Limb (tissue), 2 donors: Measurements from ENCODE around the gene MKI67.
"Not testable (repeated sequence)": the region's sequence is repeated elsewhere in the genome, so short reads cannot be mapped to it uniquely, and the experiment has no call there.

Experiments used
- DNase-seq, 2 donors: peaks; one replicate each; pipeline ENCODE4 v3.0.0-alpha.2; 2016; ENCODE audit errors: extremely low spot score in 2 of 2

Gene MKI67

GRCh38 chr10:128125944-128126764 is at the start of gene MKI67:
Gene MKI67 (minus strand): TSS chr10:128126423. CDS start chr10:128125667, 756 bp downstream.
- DNase-seq = peak; percentile 92 to 93

- no peak for DNase-seq
These were observed 48.6 kb upstream of the MKI67 start for GRCh38 chr10:128174581-128175559.

- DNase-seq = no peak
These were observed 47.2 kb upstream of the MKI67 start for GRCh38 chr10:128173386-128173785.

- no peak for DNase-seq
These were observed 46.5 kb upstream of the MKI67 start for GRCh38 chr10:128172756-128173155.

- DNase-seq = no peak
These were observed 43.7 kb upstream of the MKI67 start for GRCh38 chr10:128169811-128170379.

GRCh38 chr10:128167926-128168520 is 41.8 kb upstream of the MKI67 start:
- no peak for DNase-seq

- not testable (repeated sequence) for DNase-seq
These were observed 40.9 kb upstream of the MKI67 start for GRCh38 chr10:128167123-128167522.

GRCh38 chr10:128166151-128166550 is 39.9 kb upstream of the MKI67 start:
- DNase-seq = no peak

GRCh38 chr10:128165536-128165935 is 39.3 kb upstream of the MKI67 start:
- no peak for DNase-seq

- DNase-seq = no peak
These were observed 37.5 kb upstream of the MKI67 start for GRCh38 chr10:128163701-128164100.

- no peak for DNase-seq
These were observed 34.8 kb upstream of the MKI67 start for GRCh38 chr10:128161031-128161430.

GRCh38 chr10:128160297-128160711 is 34.1 kb upstream of the MKI67 start:
- no peak for DNase-seq

- no peak for DNase-seq
These were observed 32.0 kb upstream of the MKI67 start for GRCh38 chr10:128158021-128158795.

- DNase-seq = no peak
These were observed 31.0 kb upstream of the MKI67 start for GRCh38 chr10:128156999-128157755.

GRCh38 chr10:128152741-128153580 is 26.7 kb upstream of the MKI67 start:
- no peak for DNase-seq

- DNase-seq = no peak
These were observed 24.8 kb upstream of the MKI67 start for GRCh38 chr10:128151031-128151430.

- no peak for DNase-seq
These were observed 24.3 kb upstream of the MKI67 start for GRCh38 chr10:128150561-128150960.

GRCh38 chr10:128150045-128150493 is 23.8 kb upstream of the MKI67 start:
- peak; percentile 75 to 89 for DNase-seq
